ENCODE results near the gene RNF182.
"Not testable (repeated sequence)": the region's sequence is repeated elsewhere in the genome, so short reads cannot be mapped to it uniquely, and the experiment has no call there.

The RNF182 gene

DNA sequence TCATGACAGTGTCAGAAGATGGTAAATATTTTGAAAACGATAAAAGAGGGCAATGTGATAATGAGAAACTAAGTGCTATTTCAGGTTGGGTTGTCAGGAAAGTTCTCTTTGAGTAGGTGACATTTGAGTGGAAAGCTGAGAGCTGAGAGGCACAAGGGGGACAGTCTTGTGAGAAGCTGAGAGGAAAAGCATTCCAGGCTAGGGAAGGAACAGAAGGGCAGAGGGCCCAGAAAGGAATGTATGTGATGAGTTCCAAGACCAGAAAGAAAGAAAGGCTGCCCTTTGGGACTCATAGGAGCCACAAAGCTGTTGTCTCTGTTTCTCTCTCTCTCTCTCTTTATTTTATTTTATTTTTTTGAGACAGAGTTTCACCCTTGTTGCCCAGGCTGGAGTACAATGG, 7.6 kb upstream of the RNF182 start:
- no peak for DNase-seq (ENCODE audit: low read depth)

DNA sequence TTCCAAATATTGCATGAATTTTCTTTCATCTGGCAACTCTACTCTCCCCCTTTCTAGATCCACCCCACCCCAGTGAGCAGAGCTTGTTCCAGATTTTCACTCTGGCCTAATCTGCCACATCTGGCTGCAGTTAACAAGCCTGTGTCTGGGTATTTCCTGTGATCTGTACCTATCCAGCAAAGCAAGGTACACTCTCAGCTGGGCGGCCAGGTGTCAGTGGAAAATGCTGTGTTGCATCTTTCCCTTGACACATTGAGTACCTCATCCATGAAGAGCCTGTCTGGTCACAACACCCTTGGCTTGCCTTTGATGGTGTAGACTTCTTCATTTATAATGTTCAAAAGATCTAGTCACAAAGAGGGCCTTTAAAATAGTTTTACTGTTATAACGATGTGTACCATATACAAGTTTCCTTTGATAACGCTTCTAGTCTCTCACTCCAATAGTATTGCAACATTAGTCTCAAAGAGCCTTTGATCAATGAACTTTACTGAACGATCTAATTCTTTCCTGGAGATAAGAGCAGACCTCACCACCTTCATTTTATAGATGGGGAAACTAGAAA, 6.0 kb upstream of the RNF182 start:
- DNase-seq (ENCODE audit: low read depth) = no peak

DNA sequence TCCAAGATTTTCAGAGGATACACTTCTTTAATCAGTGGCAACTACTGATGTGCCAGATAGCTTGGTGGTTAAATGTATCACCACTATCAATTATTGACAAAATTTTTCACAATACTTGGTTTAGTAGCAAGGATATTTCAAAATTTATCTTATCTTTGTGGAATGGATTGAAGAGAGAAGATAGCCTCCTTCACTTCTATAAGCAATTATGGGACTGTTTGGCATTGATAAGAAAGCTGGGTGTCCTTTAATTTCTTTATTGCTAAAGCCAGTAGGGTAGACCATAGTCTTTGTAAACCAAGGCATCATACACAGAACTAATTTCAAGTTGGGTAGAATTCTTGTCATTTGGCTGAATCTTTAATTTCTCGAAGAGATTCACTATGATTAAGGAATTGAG, 4.9 kb upstream of the RNF182 start:
- no peak for DNase-seq (ENCODE audit: low read depth)

DNA sequence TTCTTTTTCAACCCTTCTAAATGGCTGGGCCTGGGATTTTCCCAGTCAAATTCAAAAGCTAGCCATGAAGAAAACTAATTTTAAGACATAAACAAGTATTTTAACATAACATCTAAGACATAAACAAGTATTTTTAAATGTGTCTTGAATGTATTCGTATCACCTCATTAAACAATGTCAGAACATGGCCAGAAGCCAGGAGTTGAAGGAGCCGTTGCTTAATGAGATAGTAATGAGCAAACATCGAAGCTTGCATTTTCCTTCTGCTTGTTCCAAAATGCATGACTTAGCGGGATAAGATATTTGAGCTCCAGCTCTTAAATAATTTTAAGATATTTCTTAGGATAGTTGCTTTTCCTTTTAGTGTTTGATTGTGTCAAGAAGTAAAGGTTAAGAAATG, 4.2 kb upstream of the RNF182 start:
- no peak for DNase-seq (ENCODE audit: low read depth)

DNA sequence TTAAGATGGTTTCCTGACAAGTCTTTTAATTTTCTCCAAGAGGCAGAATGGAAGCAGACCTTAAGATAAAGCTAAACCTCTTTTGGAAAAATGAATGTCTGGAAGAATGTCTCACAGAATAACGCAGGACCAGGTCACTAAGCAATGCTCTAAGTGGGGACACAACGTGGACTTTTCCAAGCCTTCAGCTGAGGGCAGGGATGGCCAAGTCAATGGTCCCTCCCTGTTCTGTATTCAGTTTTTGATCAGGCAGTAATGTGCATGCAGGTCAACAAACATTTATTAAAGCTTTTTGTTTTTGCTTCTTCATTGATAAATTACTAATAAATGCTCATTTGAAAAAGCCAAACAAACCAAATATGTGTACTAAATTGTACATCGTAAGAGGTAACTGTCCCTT, 2.0 kb upstream of the RNF182 start:
- DNase-seq (ENCODE audit: low read depth) = no peak

DNA sequence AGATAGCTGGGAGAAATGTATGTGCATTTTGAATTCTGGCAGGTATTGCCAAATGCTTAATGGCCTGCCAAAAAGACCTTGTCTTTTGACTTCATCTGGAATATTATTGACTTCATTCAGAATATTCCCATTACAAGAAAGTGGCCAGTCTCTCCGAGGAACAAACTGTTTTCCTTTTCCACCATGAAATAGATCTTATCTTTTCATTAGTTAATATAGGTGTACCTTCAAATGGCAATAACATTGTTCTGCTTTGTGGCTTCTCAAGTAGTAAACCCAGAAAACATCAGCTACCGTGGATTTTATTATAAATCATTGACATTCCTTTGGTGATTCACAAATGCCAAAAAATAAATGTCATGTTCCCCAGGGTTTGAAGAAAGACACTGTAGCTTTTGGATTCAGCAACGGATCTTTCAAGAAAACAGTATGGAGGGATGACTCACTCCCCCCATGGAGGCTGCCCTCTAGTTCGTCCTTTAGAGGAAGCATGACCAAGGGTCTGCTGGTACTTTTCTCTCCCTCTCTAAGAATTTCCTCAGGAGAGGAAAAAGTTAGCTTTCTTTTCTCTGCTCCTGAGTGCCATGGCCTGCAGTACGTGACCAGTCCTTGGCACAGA, 1.1 kb upstream of the RNF182 start:
- no peak for DNase-seq (ENCODE audit: low read depth)

DNA sequence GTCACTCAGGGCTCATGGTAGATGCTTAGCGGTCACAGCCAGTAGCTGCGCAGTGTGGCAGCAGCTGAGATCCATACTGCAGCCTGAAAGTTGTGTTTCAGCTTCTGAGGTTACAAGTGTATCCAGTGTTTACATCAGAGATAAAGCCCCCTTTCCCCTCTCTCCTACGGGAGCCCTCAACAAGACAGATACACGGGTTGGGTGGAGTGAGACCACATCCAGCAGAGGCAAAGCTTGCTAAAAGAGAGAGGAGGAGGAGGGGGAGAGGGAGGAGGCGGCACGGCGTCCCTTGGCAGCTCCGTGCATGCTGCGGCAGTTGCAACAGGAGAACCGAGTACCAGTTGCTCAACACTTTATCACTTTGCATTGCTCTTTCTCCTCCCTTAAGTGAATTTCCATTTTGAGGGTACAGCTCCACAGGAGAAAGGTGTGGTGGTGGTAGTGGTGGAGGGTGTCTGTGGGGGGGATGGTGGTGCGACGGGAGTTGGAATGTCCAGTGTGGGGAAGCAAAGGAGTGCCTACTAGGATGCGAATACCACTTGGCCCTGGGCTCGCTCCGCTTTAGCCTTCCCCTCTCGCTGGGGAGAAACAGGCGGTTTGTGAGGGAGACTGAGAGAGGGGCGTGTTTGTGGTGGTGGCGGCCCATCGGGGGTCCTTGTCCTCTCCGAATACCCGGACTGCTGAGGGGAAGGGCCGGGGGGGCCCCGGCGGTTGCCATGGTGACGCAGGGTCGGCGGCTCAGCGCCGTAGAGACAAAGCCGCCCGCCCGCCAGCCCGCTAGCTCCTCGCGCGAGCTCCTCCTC, 405 bp upstream of the RNF182 start:
- no peak for DNase-seq (ENCODE audit: low read depth)

DNA sequence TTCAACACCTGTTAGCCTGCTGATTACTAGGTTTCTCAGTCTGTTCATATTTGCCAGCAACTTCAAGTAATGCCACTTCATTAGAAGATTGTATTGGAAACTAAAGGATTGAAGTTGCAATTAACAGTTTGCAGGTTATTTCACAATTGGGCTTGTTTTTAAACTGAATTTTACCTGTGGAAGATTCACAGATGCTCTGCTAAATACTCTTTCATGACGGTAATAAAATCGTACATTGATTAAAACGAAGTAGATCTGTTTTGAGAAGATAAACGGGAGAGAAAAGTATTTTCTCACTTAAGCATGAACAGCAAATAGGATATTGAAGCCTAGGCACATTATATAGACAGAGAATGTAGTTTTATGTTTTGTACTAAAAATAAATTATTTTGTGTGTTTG, 1.6 kb downstream of the RNF182 start:
- no peak for DNase-seq (ENCODE audit: low read depth)

DNA sequence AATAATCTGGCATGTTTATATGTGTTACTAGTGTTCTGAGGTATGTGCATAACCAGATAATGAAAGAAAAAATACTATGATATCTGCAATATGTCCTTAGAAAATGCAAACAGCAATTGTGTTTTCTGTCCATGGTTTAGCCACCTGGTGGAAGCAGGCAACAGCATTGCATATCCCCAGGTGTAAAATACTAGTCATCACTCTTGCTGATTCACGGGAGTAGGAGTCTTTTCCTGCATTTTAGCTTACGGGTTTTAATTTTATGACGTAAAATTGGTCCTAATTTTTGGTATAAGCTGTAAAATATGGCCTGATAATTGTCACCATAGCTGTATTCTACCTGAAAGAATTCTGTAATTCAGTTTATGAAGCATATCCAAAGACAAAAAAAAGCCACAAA, 2.5 kb downstream of the RNF182 start:
- no peak for DNase-seq (ENCODE audit: low read depth)

DNA sequence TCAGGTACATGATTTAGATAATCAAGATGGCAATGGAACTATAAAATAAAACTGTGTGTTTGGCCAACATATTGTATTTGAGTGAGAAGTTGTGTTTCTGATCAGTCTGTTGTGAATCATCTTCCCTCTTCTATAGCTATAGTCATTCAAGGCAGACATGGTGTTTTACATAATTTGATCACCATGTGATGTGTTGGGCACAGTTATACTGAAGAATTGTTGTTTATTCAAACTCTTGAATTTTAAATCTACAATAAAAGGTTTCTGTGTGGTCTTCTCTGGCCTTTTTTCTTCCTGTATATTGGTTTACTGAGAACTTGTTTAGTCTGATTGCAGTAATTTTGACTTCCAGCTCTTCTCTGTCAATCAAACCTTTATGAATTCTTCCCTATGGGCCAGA, 4.4 kb downstream of the RNF182 start:
- no peak for DNase-seq (ENCODE audit: low read depth)

DNA sequence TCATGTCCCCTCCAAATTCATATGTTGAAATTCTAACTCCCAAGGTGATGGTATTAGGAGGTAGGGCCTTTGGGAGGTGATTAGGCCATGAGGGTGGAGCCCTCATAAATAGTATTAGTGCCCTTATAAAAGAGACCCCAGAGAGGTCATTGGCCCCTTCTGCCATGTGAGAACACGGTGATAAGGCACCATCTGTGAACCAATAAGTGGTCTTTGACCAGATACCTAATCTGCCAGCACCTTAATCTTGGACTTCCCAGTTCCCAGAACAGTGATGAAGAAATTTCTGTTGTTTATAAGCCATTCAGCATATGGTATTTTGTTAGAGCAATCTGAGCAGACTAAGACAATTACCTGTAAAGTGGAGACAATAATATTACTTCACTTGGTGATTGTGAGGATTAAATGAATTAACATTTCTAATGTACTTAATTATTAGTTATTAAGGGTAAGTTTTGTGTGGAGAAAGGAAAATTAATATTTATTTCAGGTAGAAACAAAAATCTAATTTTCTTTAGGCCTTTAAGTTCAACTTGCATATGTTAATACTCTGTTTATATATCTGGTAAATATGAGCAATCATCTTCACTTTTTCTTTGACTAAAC, 7.1 kb downstream of the RNF182 start:
- DNase-seq (ENCODE audit: low read depth) = no peak

DNA sequence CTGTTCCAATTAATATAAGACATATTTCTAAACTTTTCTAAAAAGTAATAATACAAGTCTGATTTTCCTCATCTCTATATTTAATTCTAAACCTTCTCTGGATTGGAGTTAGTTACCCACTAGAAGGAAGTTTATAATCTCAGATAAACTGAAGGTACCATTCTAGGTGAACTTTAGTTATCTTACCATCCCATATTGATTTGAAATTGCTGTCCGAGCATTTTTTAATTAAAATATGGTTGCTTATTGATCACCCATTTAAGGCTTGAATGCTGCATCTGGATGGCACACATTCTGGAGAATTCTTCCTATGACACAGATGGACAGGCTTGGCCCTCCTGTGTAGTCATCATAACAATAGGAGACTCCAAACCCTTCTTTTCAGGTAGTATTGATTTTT, 8.0 kb downstream of the RNF182 start:
- DNase-seq (ENCODE audit: low read depth) = no peak

DNA sequence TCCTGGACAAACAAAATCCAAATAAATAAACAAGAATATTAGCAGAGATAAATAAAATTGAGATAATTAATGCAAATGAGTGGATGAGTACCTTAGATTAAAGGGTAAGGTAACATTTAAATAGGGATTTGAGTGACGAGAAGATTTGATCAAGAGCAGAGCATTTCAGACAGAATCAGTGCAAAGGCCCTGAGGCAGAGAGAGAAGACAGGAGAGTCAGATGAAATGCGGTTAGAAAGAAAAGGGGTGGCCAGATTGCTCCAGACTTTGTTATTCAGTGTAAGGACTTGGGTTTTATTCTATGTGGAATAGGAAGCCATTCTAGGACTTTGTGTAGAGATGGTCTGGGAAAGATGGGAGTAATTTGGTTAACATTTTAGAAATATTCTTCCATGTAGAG, 10.0 kb downstream of the RNF182 start:
- DNase-seq (ENCODE audit: low read depth) = no peak

DNA sequence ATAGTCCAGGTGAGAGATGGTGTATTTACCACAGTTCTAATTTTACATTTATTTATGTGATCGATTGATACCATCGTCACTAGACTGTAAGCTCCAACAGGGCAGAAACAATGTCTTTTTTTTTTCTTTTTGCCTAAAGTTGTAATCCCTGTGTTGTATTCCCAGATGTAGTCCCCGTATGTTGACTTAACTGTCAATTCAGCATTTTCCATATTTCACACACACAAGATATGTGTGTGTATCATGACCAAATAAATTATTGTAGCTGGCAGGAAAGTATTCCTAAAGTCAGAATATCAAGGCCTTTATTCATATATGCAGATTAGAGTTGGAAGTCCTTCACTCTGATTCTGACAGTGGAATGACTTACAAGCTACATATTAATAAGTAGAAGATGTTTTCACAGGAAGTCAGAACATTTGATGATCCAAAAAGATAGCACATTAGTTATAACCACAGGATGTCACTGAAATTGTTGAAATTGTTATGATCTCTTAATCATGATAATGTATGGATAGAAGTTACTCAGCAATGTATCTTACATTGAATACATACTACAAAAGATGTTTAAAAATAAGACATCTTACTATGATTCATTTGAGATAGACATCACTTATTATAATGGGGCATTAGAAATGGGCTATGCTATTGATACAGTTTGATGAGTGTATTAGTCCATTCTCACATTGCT, 10.6 kb downstream of the RNF182 start:
- no peak for DNase-seq (ENCODE audit: low read depth)

DNA sequence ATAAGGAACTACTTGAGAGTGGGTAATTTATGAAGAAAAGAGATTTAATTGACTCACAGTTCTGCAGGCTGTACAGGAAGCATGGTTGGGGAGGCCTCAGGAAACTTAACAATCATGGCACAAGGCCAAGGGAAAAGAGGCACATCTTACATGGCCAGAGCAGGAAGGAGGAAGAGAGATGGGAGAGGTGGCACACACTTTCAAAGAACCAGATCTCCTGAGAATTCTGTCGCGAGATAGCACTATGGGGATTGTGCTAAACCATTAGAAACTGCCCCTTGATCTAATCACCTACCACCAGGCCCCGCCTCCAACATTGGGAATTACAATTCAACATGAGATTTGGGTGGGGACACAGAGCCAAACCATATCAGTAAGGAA, 11.1 kb downstream of the RNF182 start:
- not testable (repeated sequence) for DNase-seq (ENCODE audit: low read depth)

DNA sequence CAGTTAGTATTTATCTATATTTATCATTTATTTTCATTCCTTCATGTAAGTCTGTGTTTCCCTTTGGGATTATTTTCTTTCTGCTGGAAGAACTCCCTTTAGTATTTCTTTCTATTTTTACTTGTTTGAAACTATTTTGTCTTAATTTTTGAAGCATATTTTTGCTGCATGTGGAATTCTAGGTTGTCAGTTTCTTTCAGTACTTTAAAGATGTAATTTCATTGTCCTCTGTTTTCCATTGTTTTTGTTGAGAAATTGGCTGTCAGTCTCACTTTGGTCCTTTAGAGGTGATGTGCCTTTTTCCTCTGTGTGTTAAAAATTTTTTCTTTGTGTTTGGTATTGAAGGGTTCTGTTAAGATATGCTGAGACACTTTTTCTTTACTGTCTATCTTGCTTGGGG, 17.1 kb downstream of the RNF182 start:
- DNase-seq (ENCODE audit: low read depth) = no peak

DNA sequence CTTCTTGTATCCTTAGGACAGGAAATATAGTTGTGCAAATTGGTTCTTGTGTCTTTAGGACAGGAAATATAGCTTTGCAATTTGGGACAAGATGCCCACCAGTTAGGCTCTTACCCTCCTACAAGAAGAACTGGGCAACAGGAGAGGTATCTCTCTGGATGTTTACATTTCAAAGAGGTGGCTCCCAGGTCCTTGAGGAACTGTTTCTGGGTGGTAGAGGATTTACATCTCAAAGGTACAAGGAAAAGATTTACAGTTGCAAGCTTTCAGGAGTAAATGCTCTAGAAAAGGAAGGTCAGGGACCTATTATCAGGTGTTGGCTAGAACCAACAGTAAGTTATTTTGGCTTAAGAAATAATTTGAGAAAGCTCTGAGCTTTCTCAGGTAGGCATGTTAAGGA, 19.2 kb downstream of the RNF182 start:
- DNase-seq (ENCODE audit: low read depth) = no peak

DNA sequence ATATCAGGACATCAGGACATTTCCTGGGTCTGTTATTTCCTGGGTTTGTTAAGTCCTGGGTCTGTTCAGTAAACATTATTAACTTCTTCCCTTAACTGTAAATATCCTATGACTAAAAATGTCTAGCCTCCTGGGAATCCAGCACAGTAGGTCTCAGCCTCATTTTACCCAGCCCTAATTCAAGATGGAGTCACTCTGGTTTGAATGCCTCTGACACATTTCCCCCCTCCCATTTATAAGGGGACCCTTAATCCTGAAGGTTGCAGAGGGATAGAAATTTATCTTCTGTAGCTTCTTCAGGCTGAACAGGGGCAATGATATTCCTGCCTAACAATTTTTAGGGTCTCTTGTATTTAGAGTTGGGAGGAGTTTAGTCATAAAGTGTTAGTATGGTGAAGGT, 21.8 kb downstream of the RNF182 start:
- no peak for DNase-seq (ENCODE audit: low read depth)

DNA sequence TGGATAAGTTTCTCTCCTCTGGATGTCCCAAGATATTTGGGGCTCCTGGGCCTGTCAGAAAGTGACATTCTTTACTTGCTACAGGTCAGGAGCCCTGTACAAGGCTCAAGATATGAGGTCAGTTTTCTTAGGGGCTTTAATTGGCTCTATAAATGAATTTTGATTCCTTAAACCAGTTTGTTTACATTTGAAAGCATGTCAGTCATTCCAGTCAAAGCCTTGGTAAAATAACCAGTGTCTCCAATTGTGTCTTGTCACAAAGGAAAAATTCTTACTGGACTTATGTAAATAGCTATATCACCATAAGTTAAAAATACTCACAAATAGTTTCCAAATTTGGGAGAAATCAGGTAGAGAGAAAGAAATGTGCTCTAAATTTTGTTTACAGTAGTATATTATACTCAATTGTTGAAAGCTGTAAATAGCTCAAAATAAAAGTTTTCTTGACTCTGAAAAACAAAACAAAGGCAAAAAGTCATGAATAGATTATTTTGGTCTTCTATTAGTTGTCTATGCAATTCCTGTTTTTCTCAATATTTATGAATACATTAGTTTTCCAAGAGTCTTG, 22.9 kb downstream of the RNF182 start:
- DNase-seq (ENCODE audit: low read depth) = no peak

DNA sequence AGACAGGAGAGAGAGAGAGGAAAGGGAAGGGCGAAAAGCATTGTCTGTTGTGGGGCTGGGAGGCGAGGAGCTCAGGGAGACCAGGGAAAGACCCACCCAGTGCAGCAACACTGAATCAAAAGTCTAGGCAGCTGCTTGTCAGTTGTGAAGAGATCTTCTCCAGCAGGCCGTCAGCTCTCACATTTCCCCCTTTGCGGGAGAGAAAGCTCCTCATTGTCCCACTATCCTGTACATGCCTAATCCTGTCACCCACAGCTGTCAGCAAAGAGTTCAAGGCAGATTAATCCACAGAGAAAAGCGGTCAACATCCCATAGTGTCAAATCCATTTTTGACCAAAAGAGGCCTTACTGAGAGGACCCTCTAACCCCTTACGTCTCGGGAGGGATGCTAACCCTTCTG, 27.3 kb downstream of the RNF182 start:
- DNase-seq (ENCODE audit: low read depth) = no peak

DNA sequence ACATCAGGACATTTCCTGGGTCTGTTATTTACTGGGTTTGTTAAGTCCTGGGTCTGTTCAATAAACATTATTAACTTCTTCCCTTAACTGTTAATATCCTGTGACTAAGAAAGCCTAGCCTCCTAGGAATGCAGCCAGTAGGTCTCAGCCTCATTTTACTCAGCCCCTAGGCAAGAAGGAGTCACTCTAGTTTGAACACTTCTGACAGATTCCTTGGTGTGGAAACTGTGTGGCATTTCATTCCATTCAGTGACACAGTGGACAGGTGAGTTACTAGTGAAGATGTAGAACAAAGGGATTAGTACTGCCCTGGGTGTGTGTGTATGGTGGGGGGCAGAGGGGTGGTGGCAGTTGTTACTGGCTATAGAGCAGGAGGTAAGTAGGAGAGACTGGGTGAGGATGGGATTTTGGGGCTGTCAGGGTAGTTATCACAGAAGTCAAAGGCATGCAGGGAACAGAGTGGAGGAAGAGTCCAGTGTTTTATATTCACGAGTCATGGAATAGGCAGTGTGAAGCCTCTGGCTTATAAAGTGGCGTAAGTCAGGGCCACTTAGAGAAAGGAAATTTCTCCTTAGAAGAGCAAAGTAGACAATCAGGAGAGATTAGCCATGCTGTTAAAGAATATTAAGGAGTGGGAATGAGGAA, 28.4 kb downstream of the RNF182 start:
- no peak for DNase-seq (ENCODE audit: low read depth)

DNA sequence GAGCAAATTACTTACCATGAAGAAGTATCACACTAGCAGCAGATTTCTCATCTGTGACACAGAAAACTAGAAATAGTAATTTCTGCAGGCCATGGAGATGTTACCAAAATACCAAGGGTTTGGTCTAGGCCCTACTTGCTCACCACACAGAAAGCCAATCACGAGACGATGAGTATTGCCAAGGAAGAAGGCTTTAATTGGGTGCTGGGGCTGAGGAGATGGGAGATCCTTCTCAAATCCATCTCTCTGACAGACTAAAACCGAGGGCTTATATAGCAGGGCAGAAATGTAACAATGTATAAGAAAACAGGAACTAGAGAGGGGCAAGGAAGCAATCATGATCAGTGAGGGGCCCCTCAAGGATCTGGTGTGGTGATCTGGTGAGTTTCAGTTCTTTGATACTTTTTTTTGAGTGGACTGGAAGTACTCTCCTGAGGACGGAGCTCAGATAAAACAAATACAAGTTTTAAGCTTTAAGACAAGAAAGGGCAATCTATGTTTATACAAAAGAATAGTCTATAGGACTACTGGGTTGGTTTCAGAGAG, 40.9 kb downstream of the RNF182 start:
- no peak for DNase-seq (ENCODE audit: low read depth)
